GM13977 (cell line): ENCODE measurements around the gene ASH1L.
"Not testable (repeated sequence)": the region's sequence is repeated elsewhere in the genome, so short reads cannot be mapped to it uniquely, and the experiment has no call there.

Experiments
- DNase-seq: peaks from one replicate; pipeline ENCODE4 v3.0.0; 2012; ENCODE audit warnings: low spot score
- CTCF ChIP-seq: IDR thresholded peaks from 2 replicates; pipeline ENCODE4 v1.5.1; 2012; ENCODE audit warnings: mild to moderate bottlenecking, control low read depth; ENCODE audit not compliant: insufficient read depth; ENCODE audit errors: extremely low read depth, missing control alignments
- in situ Hi-C: fragments of 300-500 bp; cut with MboI; formaldehyde crosslinking; loops from one replicate; pipeline ENCODE4 v1.12.0; 2022; ENCODE audit warnings: low sequenced_read_pairs, low pct_unique_long_range_greater_than_20kb, mixed read lengths, inconsistent platforms; ENCODE audit not compliant: unreplicated experiment

The ASH1L gene

GRCh38 chr1:155396874-155397476 lies 165.6 kb downstream of the ASH1L start:
- TF ChIP-seq CTCF = no peak
- in situ Hi-C loops = no loop called here
- no peak for DNase-seq

GRCh38 chr1:155392898-155393411 lies 169.6 kb downstream of the ASH1L start:
- TF ChIP-seq CTCF = no peak
- no peak for DNase-seq
- in situ Hi-C loops = no loop called here

GRCh38 chr1:155389826-155390225 lies 172.8 kb downstream of the ASH1L start:
- in situ Hi-C loops = no loop called here
- no peak for TF ChIP-seq CTCF
- no peak for DNase-seq

- DNase-seq, in situ Hi-C loops: not testable (repeated sequence)
Observed at GRCh38 chr1:155385836-155386235, 176.8 kb downstream of the ASH1L start.

GRCh38 chr1:155383406-155383805 lies 179.2 kb downstream of the ASH1L start:
- DNase-seq = no peak
- TF ChIP-seq CTCF = no peak
- in situ Hi-C loops = no loop called here

GRCh38 chr1:155379631-155380090 lies 182.9 kb downstream of the ASH1L start:
- peak; percentile 14 for DNase-seq
- in situ Hi-C loops = no loop called here

More at GRCh38 chr1:155379631-155380090, 182.9 kb downstream of the ASH1L start:
- no peak for TF ChIP-seq CTCF
